Kidney (tissue), 14 donors: ENCODE results near the gene NAXD. TPM values are rescaled to one million over a fixed set of nuclear protein-coding genes. Genes with fewer than 3 reads are reported as not detected.

Experiments
- DNase-seq, 5 donors: peaks; one replicate each; pipeline ENCODE4 v3.0.0-alpha.2; 2013 to 2020
- FAIRE-seq: peaks from 2 replicates; lab custom pipeline; 2012; peaks lifted over from hg19 to GRCh38; lab: Jason Lieb, UNC
- H3K27ac ChIP-seq, 2 donors: one replicate each; pipeline ENCODE4 v1.7.0; 2013; ENCODE audit warnings: low read depth in 2 of 2, low read length in 2 of 2, inconsistent platforms in 1 of 2
- H3K27me3 ChIP-seq: one replicate; pipeline ENCODE4 v1.7.1; 2013; ENCODE audit warnings: low read length, inconsistent platforms; ENCODE audit not compliant: control insufficient read depth, insufficient read depth
- H3K36me3 ChIP-seq, 3 donors: one replicate each; pipeline versions ENCODE4 v1.7.0 to v1.7.1; 2013; ENCODE audit warnings: low read length in 3 of 3, control low read depth in 1 of 3, inconsistent platforms in 1 of 3; ENCODE audit not compliant: insufficient read depth in 3 of 3, control insufficient read depth in 2 of 3
- H3K4me1 ChIP-seq, 3 donors: one replicate each; pipeline versions ENCODE4 v1.7.0 to v1.7.1; 2013; ENCODE audit warnings: low read length in 3 of 3, inconsistent platforms in 1 of 3, low read depth in 1 of 3; ENCODE audit not compliant: control insufficient read depth in 2 of 3, insufficient read depth in 2 of 3
- H3K4me3 ChIP-seq, 3 donors: one replicate each; pipeline versions ENCODE4 v1.7.0 to v1.8.1; 2013; ENCODE audit warnings: low read length in 3 of 3, control low read depth in 1 of 3, inconsistent platforms in 1 of 3
- H3K9ac ChIP-seq, 3 donors: one replicate each; pipeline versions ENCODE4 v1.7.0 to v1.7.1; 2013; ENCODE audit warnings: low read length in 3 of 3, control low read depth in 1 of 3, inconsistent platforms in 1 of 3
- H3K9me3 ChIP-seq, 3 donors: one replicate each; pipeline versions ENCODE4 v1.7.0 to v1.7.1; 2013; ENCODE audit warnings: low read length in 3 of 3, control low read depth in 1 of 3, inconsistent platforms in 1 of 3; ENCODE audit not compliant: control insufficient read depth in 2 of 3, insufficient read depth in 1 of 3
- intact Hi-C: fragments of 100-400 bp; cut with DNase I; formaldehyde crosslinking; loops from one replicate; pipeline ENCODE4 v1.11.1; 2022
- polyA plus RNA-seq: library from polyadenylated mRNA; stranded (reverse); fragments of 350-450 nt; fragmentation: Illumina TruSeq; extraction: RNeasy Lipid Tissue Mini Kit (QIAGEN cat#74804); gene quantifications from one replicate; pipeline ENCODE4 v1.2.3, GENCODE V29; 2014; ENCODE audit warnings: low read depth, low replicate concordance; ENCODE audit not compliant: insufficient read depth
- total RNA-seq: library from RNA; stranded (reverse); fragmentation: NEBNext Ultra II Directional; extraction: Animal tissue kit (Norgen Biotek cat#: 25700); gene quantifications from one replicate; pipeline ENCODE4 v1.2.1, GENCODE V29; 2021
- TF ChIP-seq, protein P1 (sequence below): IDR thresholded peaks from 3 replicates; pipeline ENCODE4 v1.5.1; 2012; ENCODE audit warnings: mild to moderate bottlenecking, moderate library complexity, borderline replicate concordance; ENCODE audit not compliant: insufficient read depth; ENCODE audit errors: extremely low read depth
- donor health status: control.
- donor health status: control.
- donor health status: control.
- donor health status: control.
- donor health status: control.
- donor health status: DM: yes; HTN: yes; CAD: no.
- donor health status: Normal renal cell carcinoma (clear cell type).

Gene NAXD
- total and polyA plus RNA-seq, 2 donors from 2014 or later: 37.9 to 52.7 TPM

GRCh38 chr13:110636053-110636475 is 20.7 kb downstream of the NAXD start:
- H3K4me1 ChIP-seq: peaks cover 0 to under 1% (median 0%) of the 10 kb centered on the region in 3 donors
- intact Hi-C loops: no loop called here
- no peak overlapping the region for H3K4me3 ChIP-seq
- H3K27me3 ChIP-seq: no peaks in the 10 kb centered on the region
- no peak overlapping the region for H3K9ac ChIP-seq
- DNase-seq (no peak), FAIRE-seq (no peak)
- no peak overlapping the region for H3K27ac ChIP-seq
- TF ChIP-seq, protein P1, sequence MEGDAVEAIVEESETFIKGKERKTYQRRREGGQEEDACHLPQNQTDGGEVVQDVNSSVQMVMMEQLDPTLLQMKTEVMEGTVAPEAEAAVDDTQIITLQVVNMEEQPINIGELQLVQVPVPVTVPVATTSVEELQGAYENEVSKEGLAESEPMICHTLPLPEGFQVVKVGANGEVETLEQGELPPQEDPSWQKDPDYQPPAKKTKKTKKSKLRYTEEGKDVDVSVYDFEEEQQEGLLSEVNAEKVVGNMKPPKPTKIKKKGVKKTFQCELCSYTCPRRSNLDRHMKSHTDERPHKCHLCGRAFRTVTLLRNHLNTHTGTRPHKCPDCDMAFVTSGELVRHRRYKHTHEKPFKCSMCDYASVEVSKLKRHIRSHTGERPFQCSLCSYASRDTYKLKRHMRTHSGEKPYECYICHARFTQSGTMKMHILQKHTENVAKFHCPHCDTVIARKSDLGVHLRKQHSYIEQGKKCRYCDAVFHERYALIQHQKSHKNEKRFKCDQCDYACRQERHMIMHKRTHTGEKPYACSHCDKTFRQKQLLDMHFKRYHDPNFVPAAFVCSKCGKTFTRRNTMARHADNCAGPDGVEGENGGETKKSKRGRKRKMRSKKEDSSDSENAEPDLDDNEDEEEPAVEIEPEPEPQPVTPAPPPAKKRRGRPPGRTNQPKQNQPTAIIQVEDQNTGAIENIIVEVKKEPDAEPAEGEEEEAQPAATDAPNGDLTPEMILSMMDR: no peak
- no peaks in the 10 kb centered on the region for H3K9me3 ChIP-seq
- H3K36me3 ChIP-seq: peaks cover 13 to 51% (median 37%) of the 10 kb centered on the region in 3 donors

- Histone ChIP-seq H3K27ac (no peak overlapping the region), H3K4me1 (peaks cover 0 to 2% (median 0%) of the 10 kb centered on the region in 3 donors), H3K36me3 (peaks cover 13 to 58% (median 43%) of the 10 kb centered on the region in 3 donors), H3K27me3 (no peaks in the 10 kb centered on the region), H3K9me3 (no peaks in the 10 kb centered on the region), H3K4me3 (no peak overlapping the region), H3K9ac (no peak overlapping the region)
- DNase-seq (no peak), FAIRE-seq (no peak)
- TF ChIP-seq, protein P1: no peak
- intact Hi-C loops: no loop called here
Measured at GRCh38 chr13:110636701-110637201, 21.4 kb downstream of the NAXD start.

GRCh38 chr13:110637275-110637674 is 21.9 kb downstream of the NAXD start:
- no peak for FAIRE-seq
- H3K36me3 ChIP-seq: peaks cover 13 to 60% (median 43%) of the 10 kb centered on the region in 3 donors

More at GRCh38 chr13:110637275-110637674, 21.9 kb downstream of the NAXD start:
- H3K27ac ChIP-seq: no peak overlapping the region
- TF ChIP-seq, protein P1: no peak
- no peaks in the 10 kb centered on the region for H3K27me3 ChIP-seq
- H3K4me3 ChIP-seq: no peak overlapping the region
- no peaks in the 10 kb centered on the region for H3K9me3 ChIP-seq
- H3K4me1 ChIP-seq: peaks cover 0 to 2% (median 0%) of the 10 kb centered on the region in 3 donors
- DNase-seq: no peak
- H3K9ac ChIP-seq: no peak overlapping the region
- intact Hi-C loops: no loop called here
